Measurements from ENCODE around the gene FTH1. TPM values are rescaled to one million over a fixed set of nuclear protein-coding genes. Genes with fewer than 3 reads are reported as not detected.

Gene FTH1
- total RNA-seq, 1 experiment from 2014 or later = 2,322 TPM

- Histone ChIP-seq H3K4me1 (ENCODE audit: control insufficient read depth, insufficient read depth, low read length) (0 out of 2 replicates have a peak, but pooled peaks cover 4% of the 10 kb centered on the region), H3K4me3 (ENCODE audit: low read depth in 2 of 2, low read length in 2 of 2) (no peak overlapping the region), H3K36me3 (ENCODE audit: control insufficient read depth, insufficient read depth, low read length) (no peaks in the 10 kb centered on the region), H3K9me3 (ENCODE audit: control insufficient read depth, insufficient read depth, low read depth, low read length) (no peaks in the 10 kb centered on the region), H3K27me3 (ENCODE audit: control insufficient read depth, insufficient read depth, low read length) (no peaks in the 10 kb centered on the region; the same call in 1 of the 2 replicates), H3K27ac (ENCODE audit: low read length) (no peak overlapping the region)
- intact Hi-C loops (cut with micrococcal nuclease; ENCODE audit: unreplicated experiment) = loop anchor here (1.0 to 5.0 kb wide), 4 partner anchors 35 to 135 kb away; no protein-coding TSS in a partner anchor
- ChIA-PET CTCF (interaction anchor here (0.5 to 5.2 kb wide), 9 partner anchors 43 to 161 kb away, joined by 3 to 49 read pairs (median 5); no protein-coding TSS in a partner anchor), POLR2A (no interaction called here)
- TF ChIP-seq TCF7L2 (IDR thresholded peaks at IDR 0.05; ENCODE audit: low read depth, low read length) (no peak), SIN3A (IDR thresholded peaks at IDR 0.05; ENCODE audit: borderline replicate concordance, insufficient read depth, low read depth, low read length) (no peak), CTCF (IDR thresholded peaks at IDR 0.05) (no peak), POLR2AphosphoS5 (IDR thresholded peaks at IDR 0.05; ENCODE audit: low read depth, low read length) (no peak)
- TF ChIP-seq, protein P1, sequence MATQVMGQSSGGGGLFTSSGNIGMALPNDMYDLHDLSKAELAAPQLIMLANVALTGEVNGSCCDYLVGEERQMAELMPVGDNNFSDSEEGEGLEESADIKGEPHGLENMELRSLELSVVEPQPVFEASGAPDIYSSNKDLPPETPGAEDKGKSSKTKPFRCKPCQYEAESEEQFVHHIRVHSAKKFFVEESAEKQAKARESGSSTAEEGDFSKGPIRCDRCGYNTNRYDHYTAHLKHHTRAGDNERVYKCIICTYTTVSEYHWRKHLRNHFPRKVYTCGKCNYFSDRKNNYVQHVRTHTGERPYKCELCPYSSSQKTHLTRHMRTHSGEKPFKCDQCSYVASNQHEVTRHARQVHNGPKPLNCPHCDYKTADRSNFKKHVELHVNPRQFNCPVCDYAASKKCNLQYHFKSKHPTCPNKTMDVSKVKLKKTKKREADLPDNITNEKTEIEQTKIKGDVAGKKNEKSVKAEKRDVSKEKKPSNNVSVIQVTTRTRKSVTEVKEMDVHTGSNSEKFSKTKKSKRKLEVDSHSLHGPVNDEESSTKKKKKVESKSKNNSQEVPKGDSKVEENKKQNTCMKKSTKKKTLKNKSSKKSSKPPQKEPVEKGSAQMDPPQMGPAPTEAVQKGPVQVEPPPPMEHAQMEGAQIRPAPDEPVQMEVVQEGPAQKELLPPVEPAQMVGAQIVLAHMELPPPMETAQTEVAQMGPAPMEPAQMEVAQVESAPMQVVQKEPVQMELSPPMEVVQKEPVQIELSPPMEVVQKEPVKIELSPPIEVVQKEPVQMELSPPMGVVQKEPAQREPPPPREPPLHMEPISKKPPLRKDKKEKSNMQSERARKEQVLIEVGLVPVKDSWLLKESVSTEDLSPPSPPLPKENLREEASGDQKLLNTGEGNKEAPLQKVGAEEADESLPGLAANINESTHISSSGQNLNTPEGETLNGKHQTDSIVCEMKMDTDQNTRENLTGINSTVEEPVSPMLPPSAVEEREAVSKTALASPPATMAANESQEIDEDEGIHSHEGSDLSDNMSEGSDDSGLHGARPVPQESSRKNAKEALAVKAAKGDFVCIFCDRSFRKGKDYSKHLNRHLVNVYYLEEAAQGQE (IDR thresholded peaks at IDR 0.05; ENCODE audit: insufficient read depth in 1 of 2, low read depth in 2 of 2, low read length in 1 of 2) = no peak
- DNase-seq (ENCODE audit: low read depth, low spot score) (no peak), ATAC-seq (no peak)
- no TSS peak for BruUV-seq (replicated peaks)
- in situ Hi-C loops (cut with HindIII; ENCODE audit: low pct_unique_long_range_greater_than_20kb, low sequenced_read_pairs) = no loop called here
Measured at GRCh38 chr11:61946894-61947293, 20.5 kb downstream of the FTH1 start.

DNA sequence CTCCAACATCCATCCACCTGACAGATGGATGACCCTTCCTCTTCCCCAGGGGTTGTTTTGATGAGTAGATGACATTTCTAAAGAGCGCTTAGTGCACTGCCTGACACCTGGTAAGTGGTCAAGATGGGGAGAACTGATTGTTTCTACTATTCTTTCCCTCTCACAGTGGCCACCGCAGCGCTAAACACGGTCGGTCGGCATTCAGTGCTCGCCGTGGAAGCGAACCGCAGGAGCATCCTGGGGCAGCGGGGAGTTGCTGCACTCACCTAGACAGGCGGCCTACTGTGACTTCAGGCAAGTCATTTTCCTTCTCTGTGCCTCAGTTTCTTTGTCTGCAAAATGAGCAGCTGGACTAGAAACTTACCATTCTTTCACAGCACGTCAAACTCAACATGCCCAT, 22.2 kb downstream of the FTH1 start:
- no peak for DNase-seq (ENCODE audit: low read depth, low spot score)
- TF ChIP-seq TCF7L2 (IDR thresholded peaks at IDR 0.05; ENCODE audit: low read depth, low read length) (no peak), POLR2AphosphoS5 (IDR thresholded peaks at IDR 0.05; ENCODE audit: low read depth, low read length) (no peak), CTCF (IDR thresholded peaks at IDR 0.05) (no peak), SIN3A (IDR thresholded peaks at IDR 0.05; ENCODE audit: borderline replicate concordance, insufficient read depth, low read depth, low read length) (no peak)
- TF ChIP-seq, protein P1 (IDR thresholded peaks at IDR 0.05; ENCODE audit: insufficient read depth in 1 of 2, low read depth in 2 of 2, low read length in 1 of 2) = no peak
- intact Hi-C loops (cut with micrococcal nuclease; ENCODE audit: unreplicated experiment) (loop anchor here (5.0 kb wide), 2 partner anchors 33 to 137 kb away; no protein-coding TSS in a partner anchor), in situ Hi-C loops (cut with HindIII; ENCODE audit: low pct_unique_long_range_greater_than_20kb, low sequenced_read_pairs) (no loop called here)
- ATAC-seq = no peak
- BruUV-seq (replicated peaks) = no TSS peak
- Histone ChIP-seq H3K36me3 (ENCODE audit: control insufficient read depth, insufficient read depth, low read length) (no peaks in the 10 kb centered on the region), H3K27me3 (ENCODE audit: control insufficient read depth, insufficient read depth, low read length) (no peaks in the 10 kb centered on the region; the same call in 1 of the 2 replicates), H3K9me3 (ENCODE audit: control insufficient read depth, insufficient read depth, low read depth, low read length) (no peaks in the 10 kb centered on the region), H3K4me3 (ENCODE audit: low read depth in 2 of 2, low read length in 2 of 2) (no peak overlapping the region), H3K4me1 (ENCODE audit: control insufficient read depth, insufficient read depth, low read length) (0 out of 2 replicates have a peak, but pooled peaks cover 4% of the 10 kb centered on the region), H3K27ac (ENCODE audit: low read length) (no peak overlapping the region)
- CTCF ChIA-PET = interaction anchor here (1.1 to 5.2 kb wide), 2 partner anchors 47 to 75 kb away, joined by 8 to 49 read pairs; no protein-coding TSS in a partner anchor
- POLR2A ChIA-PET = no interaction called here

Measured in Panc1 (cell line).